NOMO-1 (cell line): ENCODE measurements around the gene MGMT.

Source experiments
- DNase-seq, 2 experiments: peaks; one replicate each; lab custom pipeline; 2025; ENCODE audit not compliant: unreplicated experiment in 2 of 2; lab: John Stamatoyannopoulos, UW

Gene MGMT

DNA sequence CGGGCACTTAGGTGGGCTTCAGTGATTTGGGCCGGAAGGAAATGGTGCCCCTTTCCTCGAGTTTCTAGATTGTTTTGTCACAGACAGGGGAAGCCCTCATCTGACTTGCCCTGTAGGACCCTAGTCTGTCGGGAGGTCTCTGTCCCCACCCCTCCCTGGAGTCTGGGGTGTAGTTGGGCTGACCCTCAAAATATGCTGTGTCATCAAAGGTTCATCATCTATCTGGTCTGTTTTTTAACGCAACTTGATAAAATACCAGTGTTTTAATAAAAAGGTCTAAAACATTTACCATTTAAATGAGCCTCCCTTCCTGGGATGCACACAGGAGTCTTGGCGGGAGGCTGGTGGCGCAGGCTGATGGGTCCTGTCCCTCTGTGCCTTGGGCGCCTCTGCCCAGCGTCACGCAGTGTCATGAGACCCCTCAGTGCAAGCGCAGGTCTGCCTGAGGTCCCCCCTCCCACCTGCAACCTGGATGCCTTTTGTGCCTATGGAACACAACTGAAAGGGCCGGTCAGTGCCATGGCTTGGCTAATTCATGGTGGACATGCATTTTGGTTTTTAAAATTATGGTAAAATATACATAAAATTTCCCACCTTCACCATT is 146.4 kb downstream of the MGMT start:
- DNase-seq = no peak

- no peak for DNase-seq
Observed at GRCh38 chr10:129614341-129614740, 147.3 kb downstream of the MGMT start.

DNA sequence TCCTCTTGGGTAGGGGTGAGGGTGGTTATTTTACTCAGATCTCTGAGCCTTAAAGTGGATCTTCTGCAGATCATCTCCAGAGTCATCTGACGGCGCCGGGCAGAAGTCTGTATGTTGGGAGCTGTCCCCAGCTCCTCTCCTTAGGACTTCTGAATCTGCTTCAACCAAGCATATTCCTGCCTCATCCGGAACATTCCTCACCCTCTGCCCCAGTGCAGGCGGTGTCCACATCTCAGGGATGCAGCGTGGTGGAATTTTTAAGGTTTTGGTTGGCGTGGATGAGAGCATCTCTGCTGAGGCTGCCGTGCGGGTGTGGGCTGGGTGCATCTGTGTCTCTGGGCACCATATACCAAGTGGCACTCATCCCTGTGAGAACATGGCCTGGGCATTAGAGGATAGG is 148.3 kb downstream of the MGMT start:
- DNase-seq = no peak

DNA sequence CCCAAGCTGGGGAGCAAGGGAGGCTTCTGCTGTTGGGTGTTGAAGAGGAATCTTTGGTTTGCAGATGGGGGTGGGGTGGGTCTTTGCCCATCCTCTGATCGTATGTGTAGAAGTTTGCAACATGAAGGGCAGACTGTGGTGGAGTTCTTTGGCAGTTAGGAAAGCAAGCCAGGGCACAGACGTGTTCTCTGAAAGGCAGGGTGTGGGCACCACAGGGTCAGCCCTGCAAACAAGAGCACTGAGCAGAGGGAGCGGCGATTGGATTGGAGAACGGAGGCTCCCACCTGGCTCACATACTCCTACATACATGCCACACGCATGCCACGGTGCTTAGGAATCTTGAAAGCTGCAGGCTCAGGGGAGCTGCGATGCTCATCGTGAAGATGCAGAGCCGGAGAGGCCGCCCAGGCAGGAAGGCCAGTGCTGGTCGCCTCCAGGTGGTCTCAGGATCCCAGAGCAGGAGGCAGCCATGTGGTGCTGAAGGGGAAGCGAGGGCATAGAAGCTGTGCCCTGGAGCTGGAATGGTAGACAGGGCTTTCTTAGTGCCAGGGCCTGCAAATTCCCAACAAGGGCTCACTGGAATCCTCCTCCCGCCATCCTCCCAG is 149.0 kb downstream of the MGMT start:
- DNase-seq = no peak

DNA sequence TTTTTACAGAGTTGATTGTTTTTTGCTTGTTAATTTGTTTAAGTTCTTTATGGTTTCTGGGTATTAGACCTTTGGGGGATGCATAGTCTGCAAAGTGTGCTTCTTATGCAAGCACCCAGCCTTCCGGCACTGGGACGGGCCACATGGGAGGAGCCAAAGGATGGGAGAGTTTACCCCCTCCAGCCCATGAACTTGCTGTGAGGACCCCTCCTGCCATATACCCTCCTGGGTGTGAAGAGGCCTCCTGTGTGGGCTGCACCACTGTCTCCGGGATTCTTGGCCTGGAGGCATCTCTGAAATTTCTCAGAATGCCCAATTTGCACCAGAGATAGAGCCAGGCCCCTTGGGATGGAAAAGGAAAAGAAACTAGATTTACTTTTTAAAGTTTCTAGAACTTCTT is 150.7 kb downstream of the MGMT start:
- no peak for DNase-seq

- no peak for DNase-seq
Observed at GRCh38 chr10:129621062-129621461, 154.0 kb downstream of the MGMT start.

- no peak for DNase-seq
Observed at GRCh38 chr10:129621693-129622092, 154.7 kb downstream of the MGMT start.

DNA sequence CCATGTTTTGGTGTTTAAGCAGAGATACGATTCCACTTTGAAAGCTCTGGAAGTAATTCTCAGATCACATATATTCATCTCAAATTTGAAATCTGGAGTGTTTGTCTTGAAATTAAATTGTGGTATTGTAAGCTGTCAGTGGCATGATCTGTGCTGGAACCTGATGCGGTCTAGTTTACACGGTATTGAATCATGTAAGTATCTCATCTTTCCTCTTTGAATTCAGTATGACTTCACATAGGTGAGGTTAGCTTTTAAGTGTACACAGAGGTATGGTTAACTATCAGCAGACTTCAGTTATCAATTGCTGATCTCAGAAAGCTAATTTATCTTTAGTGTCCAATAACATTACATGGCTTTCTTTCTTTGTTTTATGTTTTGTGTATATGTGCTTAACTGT is 155.2 kb downstream of the MGMT start:
- DNase-seq = no peak

GRCh38 chr10:129622736-129623135 is 155.7 kb downstream of the MGMT start:
- DNase-seq = no peak

GRCh38 chr10:129624526-129624925 is 157.5 kb downstream of the MGMT start:
- DNase-seq = no peak

DNA sequence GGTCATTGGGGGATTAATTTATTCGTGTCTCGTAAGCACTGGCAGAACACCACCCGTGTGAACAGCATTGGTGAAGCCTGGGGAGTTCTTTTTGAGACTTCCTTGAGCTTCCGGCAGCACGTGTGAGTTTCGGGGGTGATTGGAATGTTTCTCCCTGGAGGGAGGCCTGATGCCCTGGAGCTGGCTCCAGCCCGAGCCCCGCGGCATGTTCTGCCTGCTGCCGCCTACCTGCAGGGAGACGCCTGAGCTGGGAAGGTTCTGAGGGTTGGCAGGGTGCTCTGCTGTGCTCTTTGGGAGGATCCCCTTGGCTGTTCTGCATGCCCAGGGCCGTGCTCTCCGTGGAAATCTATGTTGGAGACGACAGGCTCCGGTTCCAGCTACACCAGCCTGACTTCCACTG is 159.3 kb downstream of the MGMT start:
- no peak for DNase-seq

DNA sequence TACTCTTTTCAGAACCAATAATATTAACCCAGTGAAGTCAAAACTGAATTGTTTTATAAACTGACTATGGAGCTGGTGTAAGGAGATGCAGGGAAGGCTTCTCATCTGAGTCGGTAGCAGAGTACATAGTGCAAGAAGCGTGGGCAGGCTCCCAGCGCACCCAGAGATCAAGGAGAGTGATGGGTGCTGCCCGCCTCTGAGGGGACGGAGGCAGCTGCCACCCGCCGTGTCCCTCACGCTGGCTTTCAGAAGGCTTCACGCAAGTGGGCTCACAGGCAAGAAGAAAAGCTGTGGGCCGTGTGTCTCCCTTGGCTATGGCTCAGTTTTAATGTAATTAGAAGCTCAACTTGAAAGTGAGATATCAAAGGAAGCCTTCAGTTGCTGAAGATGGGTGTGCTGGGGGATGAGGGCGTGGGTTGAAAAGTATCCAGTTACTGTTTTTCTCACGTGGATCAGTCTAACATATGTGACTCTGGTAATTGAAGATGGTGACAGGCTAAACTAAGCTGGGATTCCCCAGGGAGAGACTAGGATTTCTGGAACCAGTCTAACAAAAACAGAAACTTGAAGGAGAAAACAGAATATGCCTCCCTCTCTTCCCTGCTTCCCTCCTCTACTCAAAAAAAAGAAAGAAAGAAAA is 159.9 kb downstream of the MGMT start:
- DNase-seq = no peak

- DNase-seq = no peak
Observed at GRCh38 chr10:129627442-129627841, 160.4 kb downstream of the MGMT start.

DNA sequence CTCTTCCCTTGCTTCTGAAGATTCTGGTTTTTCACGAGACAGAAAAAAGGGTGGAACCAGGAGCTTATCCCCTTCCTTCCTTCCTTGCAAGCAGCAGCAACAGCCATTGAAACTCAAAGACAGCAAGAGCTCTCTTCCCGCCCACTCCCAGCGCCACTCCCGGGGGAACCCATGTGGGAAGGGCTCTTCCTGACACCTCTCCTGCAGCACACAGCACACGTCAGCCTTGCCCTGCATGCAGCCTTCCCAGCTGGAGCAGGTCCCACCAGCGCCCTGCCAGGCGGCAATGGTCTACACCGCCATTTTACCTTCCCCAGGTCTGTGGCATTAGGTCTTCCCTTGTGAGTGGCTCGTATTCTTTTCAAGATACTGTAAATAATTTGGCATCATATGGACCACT is 161.8 kb downstream of the MGMT start:
- DNase-seq = no peak

GRCh38 chr10:129629911-129630310 is 162.9 kb downstream of the MGMT start:
- no peak for DNase-seq

GRCh38 chr10:129631006-129631405 is 164.0 kb downstream of the MGMT start:
- DNase-seq = no peak

- DNase-seq = no peak
Observed at GRCh38 chr10:129631870-129632623, 165.0 kb downstream of the MGMT start.

DNA sequence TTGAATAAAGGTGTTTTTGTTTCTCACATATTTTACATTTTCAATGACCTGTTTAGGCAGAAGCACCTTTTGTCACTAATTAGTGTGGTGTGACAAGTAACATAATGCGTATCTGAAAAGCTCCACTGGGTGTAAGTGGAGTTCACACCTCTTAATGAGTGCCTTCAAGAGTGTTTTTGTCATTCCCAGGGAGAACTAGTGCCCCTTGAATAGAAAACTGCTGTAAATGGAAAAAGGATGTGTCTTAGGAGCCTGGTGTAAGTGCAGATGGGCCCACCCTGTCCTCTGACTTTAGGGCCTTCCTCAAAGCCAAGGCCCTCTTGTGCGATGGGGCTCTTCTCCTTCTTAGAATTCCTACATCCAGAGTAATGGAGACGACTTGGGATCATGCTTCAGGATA is 170.0 kb downstream of the MGMT start:
- DNase-seq = no peak

DNA sequence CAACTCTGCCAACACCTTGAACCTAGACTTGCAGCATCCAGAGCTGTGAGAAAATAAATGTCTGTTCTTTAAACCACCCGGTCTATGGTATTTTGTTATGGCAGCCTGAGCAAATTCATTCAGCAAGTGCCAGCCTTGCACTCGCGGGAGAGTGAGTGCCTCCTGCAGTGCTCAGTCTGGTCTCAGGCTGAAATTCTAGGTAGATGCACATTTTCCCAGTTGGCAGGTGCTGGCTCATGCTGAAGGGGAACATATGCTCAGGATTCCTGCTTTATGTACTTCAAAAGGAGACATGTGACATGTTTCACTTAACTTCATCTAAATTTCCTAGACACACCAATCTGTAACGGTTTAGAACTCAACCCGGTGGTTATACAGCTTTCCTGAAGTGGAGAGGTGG is 170.8 kb downstream of the MGMT start:
- no peak for DNase-seq

- no peak for DNase-seq
Observed at GRCh38 chr10:129641351-129641750, 174.3 kb downstream of the MGMT start.

- no peak for DNase-seq
Observed at GRCh38 chr10:129641982-129642381, 174.9 kb downstream of the MGMT start.

- DNase-seq = no peak
Observed at GRCh38 chr10:129642427-129642826, 175.4 kb downstream of the MGMT start.
